IMR-90 (cell line): ENCODE measurements around the gene PNPLA2. TPM values are rescaled to one million over a fixed set of nuclear protein-coding genes. Genes with fewer than 3 reads are reported as not detected.

Experiments used
- ATAC-seq: fragments of 200-7000 bp; cut with Tn5 transposase; 2 replicates; pipeline ENCODE4 v1.9.1; 2020; ENCODE audit warnings: low read depth, mild to moderate bottlenecking, moderate library complexity
- BruUV-seq: library from RNA; stranded (reverse); fragments of 400-500 nt; replicated peaks from 2 replicates; lab custom pipeline; 2021; lab: Mats Ljungman, UMichigan
- CTCF ChIA-PET: fragments of 300-600 bp; formaldehyde crosslinking; extraction: SDS; loops from one replicate; lab custom pipeline; 2021; ENCODE audit warnings: antibody characterized with exemption; lab: Yijun Ruan, JAX
- POLR2A ChIA-PET: fragments of 300-600 bp; sonication (Branson Sonifier 250); formaldehyde crosslinking; loops from one replicate; lab custom pipeline; 2022; ENCODE audit warnings: antibody characterized with exemption; ENCODE audit not compliant: unreplicated experiment; lab: Charles Lee
- DNase-seq: peaks from one replicate; pipeline ENCODE4 v3.0.0; 2013
- H2AFZ ChIP-seq: replicated peaks from 2 replicates; pipeline ENCODE3; 2013; ENCODE audit warnings: low read length, mild to moderate bottlenecking; ENCODE audit not compliant: poor library complexity
- H2AK5ac ChIP-seq: 2 replicates; pipeline ENCODE4 v1.6.1; 2013; ENCODE audit warnings: low read depth, low read length, inconsistent platforms
- H2AK9ac ChIP-seq: replicated peaks from 2 replicates; pipeline ENCODE3; 2013; ENCODE audit warnings: mild to moderate bottlenecking, low read depth, low read length, moderate library complexity; ENCODE audit not compliant: poor library complexity
- H2BK120ac ChIP-seq: 2 replicates; pipeline ENCODE4 v1.6.1; 2013; ENCODE audit warnings: low read depth, low read length, inconsistent platforms
- H2BK15ac ChIP-seq: 3 replicates; pipeline ENCODE4 v1.6.1; 2013; ENCODE audit warnings: low read depth, low read length, inconsistent platforms
- H2BK20ac ChIP-seq: 2 replicates; pipeline ENCODE4 v1.6.1; 2013; ENCODE audit warnings: low read depth, mild to moderate bottlenecking, inconsistent platforms, low read length, moderate library complexity
- H2BK5ac ChIP-seq: 2 replicates; pipeline ENCODE4 v1.6.1; 2013; ENCODE audit warnings: mild to moderate bottlenecking, low read depth, low read length, inconsistent platforms; ENCODE audit not compliant: poor library complexity, severe bottlenecking
- H3K14ac ChIP-seq: replicated peaks from 2 replicates; pipeline ENCODE4 v1.6.1; 2013; ENCODE audit warnings: low read depth, low read length, inconsistent platforms
- H3K18ac ChIP-seq: 2 replicates; pipeline ENCODE4 v1.6.1; 2013; ENCODE audit warnings: low read depth, low read length, control low read depth
- H3K23ac ChIP-seq: 2 replicates; pipeline ENCODE4 v1.6.1; 2013; ENCODE audit warnings: low read depth, low read length, inconsistent platforms
- H3K27ac ChIP-seq: 2 replicates; pipeline ENCODE4 v1.5.1; 2013; ENCODE audit warnings: mild to moderate bottlenecking, control low read depth, low read length; ENCODE audit not compliant: insufficient read depth
- H3K27me3 ChIP-seq: 2 replicates; pipeline ENCODE4 v1.6.1; 2013; ENCODE audit warnings: low read length; ENCODE audit not compliant: control insufficient read depth, insufficient read depth
- H3K36me3 ChIP-seq: 2 replicates; pipeline ENCODE4 v1.6.1; 2013; ENCODE audit warnings: low read length, mixed read lengths; ENCODE audit not compliant: control insufficient read depth, insufficient read depth
- H3K4ac ChIP-seq: 2 replicates; pipeline ENCODE4 v1.6.1; 2013; ENCODE audit warnings: low read depth, low read length, inconsistent platforms
- H3K4me1 ChIP-seq: 2 replicates; pipeline ENCODE4 v1.6.1; 2013; ENCODE audit warnings: low read length, mixed read lengths; ENCODE audit not compliant: control insufficient read depth, insufficient read depth
- H3K4me2 ChIP-seq: 2 replicates; pipeline ENCODE4 v1.6.1; 2013; ENCODE audit warnings: low read depth, mild to moderate bottlenecking, control low read depth, low read length, moderate library complexity
- H3K4me3 ChIP-seq: 2 replicates; pipeline ENCODE4 v1.5.1; 2013; ENCODE audit warnings: low read depth, mild to moderate bottlenecking, control low read depth, low read length, moderate library complexity; ENCODE audit not compliant: insufficient read depth
- H3K56ac ChIP-seq: 2 replicates; pipeline ENCODE4 v1.6.1; 2013; ENCODE audit warnings: low read length, inconsistent platforms; ENCODE audit not compliant: insufficient read depth; ENCODE audit errors: extremely low read depth
- H3K79me1 ChIP-seq, 2 experiments: 2 replicates each; pipeline ENCODE4 v1.6.1; 2013; ENCODE audit warnings: low read length in 2 of 2, inconsistent platforms in 1 of 2, low read depth in 1 of 2
- H3K9ac ChIP-seq: 2 replicates; pipeline ENCODE4 v1.6.1; 2013; ENCODE audit warnings: low read depth, low read length, control low read depth
- H3K9me1 ChIP-seq: 2 replicates; pipeline ENCODE4 v1.6.1; 2013; ENCODE audit warnings: low read length, inconsistent platforms; ENCODE audit not compliant: insufficient read depth
- H3K9me3 ChIP-seq: 2 replicates; pipeline ENCODE4 v1.6.1; 2013; ENCODE audit warnings: low read length; ENCODE audit not compliant: control insufficient read depth, insufficient read depth
- H4K20me1 ChIP-seq: 2 replicates; pipeline ENCODE4 v1.6.1; 2013; ENCODE audit warnings: low read length, inconsistent platforms; ENCODE audit not compliant: insufficient read depth
- H4K5ac ChIP-seq: 2 replicates; pipeline ENCODE4 v1.6.1; 2013; ENCODE audit warnings: mild to moderate bottlenecking, low read depth, low read length, control low read depth
- H4K8ac ChIP-seq, 2 experiments: 2 replicates each; pipeline ENCODE4 v1.6.1; 2013; ENCODE audit warnings: low read depth in 2 of 2, low read length in 2 of 2, control low read depth in 1 of 2, inconsistent platforms in 1 of 2
- H4K91ac ChIP-seq: 2 replicates; pipeline ENCODE4 v1.6.1; 2013; ENCODE audit warnings: low read depth, low read length, inconsistent platforms; ENCODE audit not compliant: insufficient read depth
- CEBPB ChIP-seq: IDR thresholded peaks from 2 replicates; pipeline ENCODE4 v1.6.1; 2012; ENCODE audit warnings: low read depth, low read length, improper control_type of control experiment
- CHD1 ChIP-seq: IDR thresholded peaks from 2 replicates; pipeline ENCODE4 v1.6.1; 2012; ENCODE audit warnings: low read depth, low read length, improper control_type of control experiment
- ELK1 ChIP-seq: fragments of 150-350 bp; IDR thresholded peaks from 2 replicates; pipeline ENCODE4 v1.6.1; 2016; ENCODE audit warnings: low read depth, mild to moderate bottlenecking, low read length, moderate library complexity, borderline replicate concordance
- MAFK ChIP-seq: IDR thresholded peaks from 2 replicates; pipeline ENCODE4 v1.6.1; 2012; ENCODE audit warnings: low read depth, low read length, improper control_type of control experiment
- MXI1 ChIP-seq: IDR thresholded peaks from 2 replicates; pipeline ENCODE4 v1.6.1; 2012; ENCODE audit warnings: low read depth, mild to moderate bottlenecking, low read length, moderate library complexity, borderline replicate concordance
- NFE2L2 ChIP-seq: fragments of 150-350 bp; IDR thresholded peaks from 2 replicates; pipeline ENCODE4 v1.6.1; 2016; ENCODE audit warnings: low read depth, mild to moderate bottlenecking, low read length
- POLR2A ChIP-seq: IDR thresholded peaks from 2 replicates; pipeline ENCODE4 v1.6.1; 2012; ENCODE audit warnings: mild to moderate bottlenecking, low read depth, low read length
- RCOR1 ChIP-seq: IDR thresholded peaks from 2 replicates; pipeline ENCODE4 v1.6.1; 2012; ENCODE audit warnings: mild to moderate bottlenecking, low read length, improper control_type of control experiment; ENCODE audit not compliant: insufficient replicate concordance
- RFX5 ChIP-seq: IDR thresholded peaks from 2 replicates; pipeline ENCODE4 v1.8.0; 2012; ENCODE audit warnings: low read depth, mild to moderate bottlenecking, low read length, moderate library complexity
- USF2 ChIP-seq: fragments of 150-350 bp; IDR thresholded peaks from 2 replicates; pipeline ENCODE4 v1.6.1; 2017; ENCODE audit warnings: mild to moderate bottlenecking, antibody characterized with exemption, low read length, low read depth
- WGBS, 2 experiments: methylation state at CpG; one replicate each; pipeline versions ENCODE4 v1.1.5 to v1.1.7; 2013; ENCODE audit warnings: missing lambda C conversion rate in 2 of 2; ENCODE audit not compliant: insufficient read length in 1 of 2; ENCODE audit errors: extremely low coverage in 2 of 2; 5-methylcytosine and 5-hydroxymethylcytosine counted together
- dilution Hi-C: fragments of 300-500 bp; cut with HindIII; formaldehyde crosslinking; loops from one replicate; pipeline ENCODE4 v1.14.3; 2018; ENCODE audit warnings: low sequenced_read_pairs; ENCODE audit not compliant: unreplicated experiment
- in situ Hi-C: fragments of 300-500 bp; cut with MboI; formaldehyde crosslinking; loops from 3 replicates; pipeline ENCODE4 v1.14.3; 2019; ENCODE audit warnings: low sequenced_read_pairs, inconsistent platforms, mixed read lengths
- intact Hi-C: fragments of 100-400 bp; cut with micrococcal nuclease; formaldehyde crosslinking; loops from 2 replicates; pipeline ENCODE4 v1.10.0; 2022
- polyA plus RNA-seq, 3 experiments: library from polyadenylated mRNA; depleted of rRNA; stranded (reverse); fragments of >200 nt; gene quantifications; 2 replicates each; pipeline ENCODE4 v1.2.3, GENCODE V29; 2012; ENCODE audit warnings: low replicate concordance in 1 of 3
- total RNA-seq: library from RNA; depleted of rRNA; stranded (reverse); fragments of >200 nt; gene quantifications from 2 replicates; pipeline ENCODE4 v1.2.3, GENCODE V29; 2012

Gene PNPLA2
- total and polyA plus RNA-seq, 2 of the 4 experiments (the other 2 are of a cell fraction) = 7.0 to 94.3 TPM

- TF ChIP-seq RCOR1 (no peak), CEBPB (no peak)
Observed at GRCh38 chr11:808427-809286, 10.1 kb upstream of the PNPLA2 start (continued).

- H3K56ac ChIP-seq = peak within 1 kb of the TSS; percentile 99
- intact Hi-C loops = loop anchor here (1.0 kb wide), 1 partner anchor 12 kb away; no protein-coding TSS in a partner anchor
- H3K79me1 ChIP-seq = peaks cover 27 to 61% of the 10 kb centered on the region in 2 experiments
- H2AK9ac ChIP-seq = peak within 1 kb of the TSS; percentile 99
- H3K27me3 ChIP-seq = no peaks in the 10 kb centered on the region
- H4K91ac ChIP-seq = peak within 1 kb of the TSS; percentile 100
- in situ Hi-C loops = no loop called here
- peak; percentile 81 for ATAC-seq
- peaks cover 10% of the 10 kb centered on the region for H3K4me1 ChIP-seq
- H3K4me2 ChIP-seq = peak within 1 kb of the TSS; percentile 98
- H4K8ac ChIP-seq = peak within 1 kb of the TSS; percentile 93 to 100
- dilution Hi-C loops = no loop called here
- no peaks in the 10 kb centered on the region for H3K9me3 ChIP-seq
- H3K18ac ChIP-seq = peak within 1 kb of the TSS; percentile 100
- H3K14ac ChIP-seq = peak within 1 kb of the TSS; percentile 100
- peak within 1 kb of the TSS; percentile 100 for H2AFZ ChIP-seq
- H3K36me3 ChIP-seq = peaks cover 30% of the 10 kb centered on the region
- peak within 1 kb of the TSS; percentile 100 for H3K4ac ChIP-seq
- peak within 1 kb of the TSS; percentile 100 for H2BK20ac ChIP-seq
- H2BK5ac ChIP-seq = peak within 1 kb of the TSS; percentile 100
- peak within 1 kb of the TSS; percentile 99 for H3K27ac ChIP-seq
- H4K5ac ChIP-seq = peak within 1 kb of the TSS; percentile 100
- H3K4me3 ChIP-seq = peak within 1 kb of the TSS; percentile 86
- peak within 1 kb of the TSS; percentile 98 for H2AK5ac ChIP-seq
- ChIA-PET POLR2A (interaction anchor here (1.1 kb wide), 1 partner anchor 10 kb away, joined by 5 read pairs; the partner anchor contains the start of gene PNPLA2), CTCF (no interaction called here)
- H2BK120ac ChIP-seq = peak within 1 kb of the TSS; percentile 100
- peak within 1 kb of the TSS; percentile 100 for H2BK15ac ChIP-seq
- peak within 1 kb of the TSS; percentile 99 for H3K9ac ChIP-seq
- no TSS peak for BruUV-seq
- DNase-seq = peak; percentile 95
- H3K9me1 ChIP-seq = no peaks in the 10 kb centered on the region
- H3K23ac ChIP-seq = peak within 1 kb of the TSS; percentile 100
- H4K20me1 ChIP-seq = peaks cover 38% of the 10 kb centered on the region
- WGBS, 2 experiments = 2% methylated on average over 54 of the region's 81 CpGs; no CpG with 5 or more reads in 1 of the 2 experiments
- TF ChIP-seq MAFK (no peak), USF2 (peak; percentile 46), ELK1 (no peak), RCOR1 (no peak), POLR2A (peak; percentile 97), RFX5 (no peak), CHD1 (0 out of 2 replicates have a peak, but pooled peaks have one; percentile 39), NFE2L2 (no peak; the same call in 1 of the 2 replicates), MXI1 (peak; percentile 62; the same call in 1 of the 2 replicates)
Observed at GRCh38 chr11:809287-810039, 9.3 kb upstream of the PNPLA2 start, which contains the start of gene RPLP2. TSS of gene RPLP2 (plus strand) at chr11:809967. CDS start at chr11:810235, 268 bp downstream.
